SK-N-SH treated with all-trans-retinoic acid at 6 μM for 48 hours (cell line): ENCODE results near the gene LRIG2.

ENCODE experiments used
- ARNTL ChIP-seq: fragments of 450-650 bp; formaldehyde crosslinking; IDR thresholded peaks from 2 replicates; pipeline ENCODE4 v1.5.0; 2020; ENCODE audit warnings: low read depth, mild to moderate bottlenecking, moderate library complexity, borderline replicate concordance
- BACH2 ChIP-seq: fragments of 250-450 bp; sonication (Bioruptor Pico); IDR thresholded peaks from 2 replicates; pipeline ENCODE4 v1.9.0; 2021; ENCODE audit warnings: mild to moderate bottlenecking, borderline replicate concordance
- ESRRG ChIP-seq: fragments of 250-450 bp; sonication (Bioruptor Pico); IDR thresholded peaks from 2 replicates; pipeline ENCODE4 v1.6.1; 2021; ENCODE audit warnings: mild to moderate bottlenecking
- ISL1 ChIP-seq: fragments of 250-450 bp; sonication (Bioruptor Pico); IDR thresholded peaks from 2 replicates; pipeline ENCODE4 v2.1.2; 2022; ENCODE audit warnings: mild to moderate bottlenecking, moderate library complexity
- RARB ChIP-seq: fragments of 250-450 bp; sonication (Bioruptor Pico); IDR thresholded peaks from 2 replicates; pipeline ENCODE4 v1.8.0; 2021; ENCODE audit warnings: mild to moderate bottlenecking, moderate library complexity
- SNAI2 ChIP-seq: fragments of 250-450 bp; sonication (Bioruptor Pico); IDR thresholded peaks from 2 replicates; pipeline ENCODE4 v1.5.0; 2020; ENCODE audit warnings: mild to moderate bottlenecking, moderate library complexity
- TCF4 ChIP-seq: fragments of 250-450 bp; sonication (Bioruptor Pico); IDR thresholded peaks from 2 replicates; pipeline ENCODE4 v1.8.0; 2021; ENCODE audit warnings: mild to moderate bottlenecking, moderate library complexity, borderline replicate concordance
- TOX ChIP-seq: fragments of 250-450 bp; sonication (Bioruptor Pico); IDR thresholded peaks from 2 replicates; pipeline ENCODE4 v1.8.0; 2021; ENCODE audit warnings: mild to moderate bottlenecking, moderate library complexity, borderline replicate concordance
- ZC3H10 ChIP-seq: fragments of 250-450 bp; sonication (Bioruptor Pico); IDR thresholded peaks from 2 replicates; pipeline ENCODE4 v1.5.1; 2021; ENCODE audit warnings: mild to moderate bottlenecking, moderate library complexity
- ZFP3 ChIP-seq: fragments of 250-450 bp; sonication (Bioruptor Pico); IDR thresholded peaks from 2 replicates; pipeline ENCODE4 v1.5.0; 2020; ENCODE audit warnings: mild to moderate bottlenecking, moderate library complexity
- ZFP30 ChIP-seq: fragments of 450-650 bp; formaldehyde crosslinking; IDR thresholded peaks from 2 replicates; pipeline ENCODE4 v1.5.0; 2022; ENCODE audit warnings: mild to moderate bottlenecking, moderate library complexity
- ZNF8 ChIP-seq: fragments of 450-650 bp; formaldehyde crosslinking; IDR thresholded peaks from 2 replicates; pipeline ENCODE4 v1.5.0; 2020; ENCODE audit warnings: mild to moderate bottlenecking, moderate library complexity
- TF ChIP-seq, protein P1 (sequence below): fragments of 250-450 bp; sonication (Bioruptor Pico); IDR thresholded peaks from 2 replicates; pipeline ENCODE4 v1.8.0; 2020; ENCODE audit warnings: mild to moderate bottlenecking, moderate library complexity, borderline replicate concordance
- TF ChIP-seq, protein P2 (sequence below): fragments of 250-450 bp; sonication (Bioruptor Pico); IDR thresholded peaks from 2 replicates; pipeline ENCODE4 v1.5.1; 2020; ENCODE audit warnings: low read depth, mild to moderate bottlenecking, moderate library complexity

DNA sequence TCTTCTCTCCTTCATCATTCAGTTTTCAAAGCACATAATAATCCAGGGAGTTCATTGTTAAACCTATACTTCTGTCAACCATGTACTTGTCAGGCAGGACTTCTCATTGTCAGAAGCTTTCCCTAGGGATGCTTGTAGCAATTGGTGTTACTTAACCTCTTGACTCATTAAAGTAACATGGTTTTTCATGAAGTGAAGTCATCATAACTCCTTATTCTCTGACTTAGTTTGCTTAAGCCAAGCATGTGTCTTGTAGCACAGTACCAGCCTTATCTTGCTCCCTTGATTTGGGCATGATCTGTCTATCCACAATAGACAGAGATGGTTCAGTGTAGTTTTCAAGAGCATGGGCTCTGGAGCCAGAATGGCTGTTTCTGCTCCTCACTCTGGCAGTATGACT lies 45.3 kb downstream of the LRIG2 start:
- TF ChIP-seq, protein P1, sequence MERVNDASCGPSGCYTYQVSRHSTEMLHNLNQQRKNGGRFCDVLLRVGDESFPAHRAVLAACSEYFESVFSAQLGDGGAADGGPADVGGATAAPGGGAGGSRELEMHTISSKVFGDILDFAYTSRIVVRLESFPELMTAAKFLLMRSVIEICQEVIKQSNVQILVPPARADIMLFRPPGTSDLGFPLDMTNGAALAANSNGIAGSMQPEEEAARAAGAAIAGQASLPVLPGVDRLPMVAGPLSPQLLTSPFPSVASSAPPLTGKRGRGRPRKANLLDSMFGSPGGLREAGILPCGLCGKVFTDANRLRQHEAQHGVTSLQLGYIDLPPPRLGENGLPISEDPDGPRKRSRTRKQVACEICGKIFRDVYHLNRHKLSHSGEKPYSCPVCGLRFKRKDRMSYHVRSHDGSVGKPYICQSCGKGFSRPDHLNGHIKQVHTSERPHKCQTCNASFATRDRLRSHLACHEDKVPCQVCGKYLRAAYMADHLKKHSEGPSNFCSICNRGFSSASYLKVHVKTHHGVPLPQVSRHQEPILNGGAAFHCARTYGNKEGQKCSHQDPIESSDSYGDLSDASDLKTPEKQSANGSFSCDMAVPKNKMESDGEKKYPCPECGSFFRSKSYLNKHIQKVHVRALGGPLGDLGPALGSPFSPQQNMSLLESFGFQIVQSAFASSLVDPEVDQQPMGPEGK (CRISPR knock-in tag): no peak
- TF ChIP-seq RARB (no peak), ZC3H10 (no peak), ISL1 (CRISPR knock-in tag) (no peak), TOX (no peak), ZFP3 (no peak), BACH2 (no peak), ARNTL (no peak), TCF4 (CRISPR knock-in tag) (no peak), ESRRG (CRISPR knock-in tag) (no peak), ZFP30 (CRISPR knock-in tag) (no peak), SNAI2 (no peak), ZNF8 (no peak)
- TF ChIP-seq, protein P2, sequence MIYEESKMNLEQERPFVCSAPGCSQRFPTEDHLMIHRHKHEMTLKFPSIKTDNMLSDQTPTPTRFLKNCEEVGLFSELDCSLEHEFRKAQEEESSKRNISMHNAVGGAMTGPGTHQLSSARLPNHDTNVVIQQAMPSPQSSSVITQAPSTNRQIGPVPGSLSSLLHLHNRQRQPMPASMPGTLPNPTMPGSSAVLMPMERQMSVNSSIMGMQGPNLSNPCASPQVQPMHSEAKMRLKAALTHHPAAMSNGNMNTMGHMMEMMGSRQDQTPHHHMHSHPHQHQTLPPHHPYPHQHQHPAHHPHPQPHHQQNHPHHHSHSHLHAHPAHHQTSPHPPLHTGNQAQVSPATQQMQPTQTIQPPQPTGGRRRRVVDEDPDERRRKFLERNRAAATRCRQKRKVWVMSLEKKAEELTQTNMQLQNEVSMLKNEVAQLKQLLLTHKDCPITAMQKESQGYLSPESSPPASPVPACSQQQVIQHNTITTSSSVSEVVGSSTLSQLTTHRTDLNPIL (CRISPR knock-in tag): no peak
